ENCODE results near the gene C17orf113. TPM values are rescaled to one million over a fixed set of nuclear protein-coding genes. Genes with fewer than 3 reads are reported as not detected.

The C17orf113 gene
- polyA plus RNA-seq, 1 experiment = 0.07 TPM

DNA sequence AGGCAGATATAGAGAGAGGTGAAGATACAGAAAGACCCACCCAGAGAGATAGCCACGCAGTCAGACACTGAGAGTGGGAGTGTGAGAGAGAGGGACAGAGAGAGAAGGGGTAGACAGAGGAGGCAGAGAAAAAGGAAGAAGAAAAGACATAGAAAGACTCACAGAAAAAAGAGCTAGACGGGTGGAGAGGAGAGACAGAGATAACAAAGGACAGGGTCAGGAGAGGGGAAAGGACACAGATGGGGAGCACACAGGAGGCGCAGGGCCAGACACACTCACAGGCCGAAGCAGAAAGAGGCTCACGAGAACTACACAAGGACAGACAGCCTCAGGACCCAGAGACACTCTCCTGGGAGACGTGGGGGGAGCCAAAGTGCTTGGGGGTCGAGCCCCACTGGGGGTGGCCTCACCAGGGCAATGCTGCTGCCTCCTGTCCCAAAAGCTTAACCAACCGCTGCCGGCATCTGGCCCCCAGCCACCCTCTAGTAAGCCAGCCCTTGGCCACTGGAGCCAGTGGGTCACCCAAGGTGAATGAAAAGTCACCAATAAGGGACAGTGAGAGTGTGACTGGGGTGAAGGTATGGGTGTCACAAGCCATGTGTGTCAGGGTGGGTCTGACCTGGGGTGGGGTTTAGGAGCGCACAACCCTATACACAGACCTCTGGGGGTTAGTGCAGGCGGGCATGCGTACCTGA is 44.1 kb upstream of the C17orf113 start:
- H3K27ac ChIP-seq (ENCODE audit: low read depth, low read length) = no peak overlapping the region
- POLR2A ChIA-PET = no interaction called here
- no peak for DNase-seq (ENCODE audit: low read depth, low spot score)
- H3K9me3 ChIP-seq (ENCODE audit: control insufficient read depth, insufficient read depth, low read length) = no peaks in the 10 kb centered on the region
- H3K27me3 ChIP-seq (ENCODE audit: control insufficient read depth, insufficient read depth, low read length) = peaks cover 56% of the 10 kb centered on the region
- no peak overlapping the region for H3K4me3 ChIP-seq (ENCODE audit: low read depth, low read length)
- CTCF ChIA-PET = no interaction called here
- TF ChIP-seq, protein P1, sequence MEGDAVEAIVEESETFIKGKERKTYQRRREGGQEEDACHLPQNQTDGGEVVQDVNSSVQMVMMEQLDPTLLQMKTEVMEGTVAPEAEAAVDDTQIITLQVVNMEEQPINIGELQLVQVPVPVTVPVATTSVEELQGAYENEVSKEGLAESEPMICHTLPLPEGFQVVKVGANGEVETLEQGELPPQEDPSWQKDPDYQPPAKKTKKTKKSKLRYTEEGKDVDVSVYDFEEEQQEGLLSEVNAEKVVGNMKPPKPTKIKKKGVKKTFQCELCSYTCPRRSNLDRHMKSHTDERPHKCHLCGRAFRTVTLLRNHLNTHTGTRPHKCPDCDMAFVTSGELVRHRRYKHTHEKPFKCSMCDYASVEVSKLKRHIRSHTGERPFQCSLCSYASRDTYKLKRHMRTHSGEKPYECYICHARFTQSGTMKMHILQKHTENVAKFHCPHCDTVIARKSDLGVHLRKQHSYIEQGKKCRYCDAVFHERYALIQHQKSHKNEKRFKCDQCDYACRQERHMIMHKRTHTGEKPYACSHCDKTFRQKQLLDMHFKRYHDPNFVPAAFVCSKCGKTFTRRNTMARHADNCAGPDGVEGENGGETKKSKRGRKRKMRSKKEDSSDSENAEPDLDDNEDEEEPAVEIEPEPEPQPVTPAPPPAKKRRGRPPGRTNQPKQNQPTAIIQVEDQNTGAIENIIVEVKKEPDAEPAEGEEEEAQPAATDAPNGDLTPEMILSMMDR (IDR thresholded peaks at IDR 0.05; ENCODE audit: low read depth, low read length) = no peak

DNA sequence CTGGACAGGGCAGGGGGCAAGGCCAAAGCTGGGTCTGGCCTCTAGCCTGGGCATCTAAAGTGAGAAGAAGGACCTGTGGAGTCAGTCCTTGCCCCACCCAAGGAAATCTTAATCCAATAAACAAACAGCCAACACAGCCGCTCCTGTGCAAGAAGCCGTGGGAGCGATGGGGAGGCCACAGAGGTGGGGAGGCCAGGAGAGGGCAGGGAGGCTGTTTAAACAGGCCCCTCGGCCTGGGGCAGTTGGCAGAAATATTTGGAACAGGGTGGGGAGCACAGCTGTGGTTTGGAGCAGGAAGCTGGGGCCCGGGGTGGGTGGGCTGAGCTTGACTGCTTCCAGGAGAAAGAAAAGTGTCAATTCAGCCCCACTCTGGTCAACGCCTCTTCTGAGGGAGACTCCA is 42.5 kb upstream of the C17orf113 start:
- POLR2A ChIA-PET = no interaction called here
- TF ChIP-seq, protein P1 (IDR thresholded peaks at IDR 0.05; ENCODE audit: low read depth, low read length) = no peak

DNA sequence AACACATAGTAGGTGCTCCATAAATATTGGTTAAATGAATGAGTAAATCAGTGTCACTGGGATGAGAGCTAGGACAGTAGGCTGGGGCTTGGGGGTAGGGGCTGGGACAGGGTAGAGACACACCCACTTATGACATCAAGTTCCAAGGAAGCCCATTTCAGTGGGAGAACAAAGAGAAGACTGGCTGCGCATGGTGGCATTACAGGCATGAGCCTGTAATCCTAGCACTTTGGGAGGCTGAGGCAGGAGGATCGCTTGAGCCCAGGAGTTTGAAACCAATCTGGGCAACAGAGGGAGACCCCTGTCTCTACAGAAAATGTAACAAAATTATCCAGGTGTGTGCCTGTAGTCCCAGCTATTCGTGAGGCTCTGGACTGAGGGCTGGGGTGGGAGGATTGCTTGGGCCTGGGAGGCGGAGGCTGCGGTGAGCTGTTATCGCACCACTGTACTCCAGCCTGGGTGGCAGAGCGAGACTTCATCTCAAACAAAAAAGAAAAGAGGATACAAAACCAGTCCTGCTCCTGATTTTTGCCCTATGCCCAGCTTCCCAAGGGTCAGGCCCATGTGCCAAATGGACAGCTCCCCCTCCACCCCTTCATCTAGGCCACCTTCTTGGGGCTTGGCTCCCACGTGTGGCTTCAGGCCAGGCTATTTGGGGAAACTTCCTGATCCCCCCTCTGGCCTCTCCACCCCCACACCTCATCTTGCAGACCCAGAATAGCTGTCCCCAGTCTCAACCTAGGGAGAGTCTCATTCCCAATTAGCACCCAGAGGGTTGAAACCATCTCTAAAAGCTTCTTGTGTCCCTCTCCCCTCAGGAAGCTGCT is 40.8 kb upstream of the C17orf113 start:
- TF ChIP-seq, protein P1 (IDR thresholded peaks at IDR 0.05; ENCODE audit: low read depth, low read length) = no peak
- no peak overlapping the region for H3K27ac ChIP-seq (ENCODE audit: low read depth, low read length)
- ChIA-PET CTCF (interaction anchor here (1.1 to 2.1 kb wide), 2 partner anchors 11 to 24 kb away, joined by 3 to 7 read pairs; no protein-coding TSS in a partner anchor), POLR2A (no interaction called here)
- DNase-seq (ENCODE audit: low read depth, low spot score) = no peak
- no peaks in the 10 kb centered on the region for H3K9me3 ChIP-seq (ENCODE audit: control insufficient read depth, insufficient read depth, low read length)
- peaks cover 35% of the 10 kb centered on the region for H3K27me3 ChIP-seq (ENCODE audit: control insufficient read depth, insufficient read depth, low read length)
- H3K4me3 ChIP-seq (ENCODE audit: low read depth, low read length) = no peak overlapping the region

More for the DNA sequence above, 42.5 kb upstream of the C17orf113 start:
- Histone ChIP-seq H3K27me3 (ENCODE audit: control insufficient read depth, insufficient read depth, low read length) (peaks cover 52% of the 10 kb centered on the region), H3K9me3 (ENCODE audit: control insufficient read depth, insufficient read depth, low read length) (no peaks in the 10 kb centered on the region), H3K4me3 (ENCODE audit: low read depth, low read length) (no peak overlapping the region), H3K27ac (ENCODE audit: low read depth, low read length) (no peak overlapping the region)
- CTCF ChIA-PET = interaction anchor here (2.1 kb wide), 1 partner anchor 9 kb away, joined by 7 read pairs; no protein-coding TSS in a partner anchor
- no peak for DNase-seq (ENCODE audit: low read depth, low spot score)

DNA sequence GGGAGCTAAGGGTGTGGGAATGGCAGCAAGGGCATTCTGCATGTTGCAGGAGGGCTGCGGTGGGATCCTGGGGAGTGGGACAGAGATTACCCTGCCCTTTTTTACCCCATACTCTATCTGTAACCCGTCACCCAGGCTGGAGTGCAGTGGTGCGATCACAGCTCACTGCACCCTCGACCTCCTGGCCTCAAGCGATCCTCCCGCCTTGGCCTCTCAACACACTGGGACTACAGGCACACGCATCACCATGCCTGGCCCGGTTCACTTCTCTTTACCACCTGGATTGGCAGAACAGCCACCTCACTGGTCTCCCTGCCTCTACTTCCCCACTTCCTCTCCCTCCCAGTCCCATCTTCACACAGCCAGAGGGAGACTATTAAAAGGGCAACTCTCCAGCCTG is 38.3 kb upstream of the C17orf113 start:
- no peaks in the 10 kb centered on the region for H3K9me3 ChIP-seq (ENCODE audit: control insufficient read depth, insufficient read depth, low read length)
- POLR2A ChIA-PET = interaction anchor here (0.6 kb wide), 1 partner anchor 118 kb away, joined by 3 read pairs; no protein-coding TSS in a partner anchor
- DNase-seq (ENCODE audit: low read depth, low spot score) = no peak
- H3K4me3 ChIP-seq (ENCODE audit: low read depth, low read length) = no peak overlapping the region
- peaks cover 20% of the 10 kb centered on the region for H3K27me3 ChIP-seq (ENCODE audit: control insufficient read depth, insufficient read depth, low read length)
- TF ChIP-seq, protein P1 (IDR thresholded peaks at IDR 0.05; ENCODE audit: low read depth, low read length) = no peak
- no peak overlapping the region for H3K27ac ChIP-seq (ENCODE audit: low read depth, low read length)
- CTCF ChIA-PET = no interaction called here
